Stimulated activated CD8-positive, alpha-beta memory T cell treated with anti-CD3 and anti-CD28 coated beads, Interleukin-2, amount 100 ng/mL, for 1 hour (primary cell): ENCODE measurements around the gene ADGRA3.

Experiments used
- DNase-seq, 2 donors: peaks; one replicate each; pipeline ENCODE4 v3.0.0-alpha.2; 2020; ENCODE audit warnings: low read depth in 2 of 2

Gene ADGRA3

DNA sequence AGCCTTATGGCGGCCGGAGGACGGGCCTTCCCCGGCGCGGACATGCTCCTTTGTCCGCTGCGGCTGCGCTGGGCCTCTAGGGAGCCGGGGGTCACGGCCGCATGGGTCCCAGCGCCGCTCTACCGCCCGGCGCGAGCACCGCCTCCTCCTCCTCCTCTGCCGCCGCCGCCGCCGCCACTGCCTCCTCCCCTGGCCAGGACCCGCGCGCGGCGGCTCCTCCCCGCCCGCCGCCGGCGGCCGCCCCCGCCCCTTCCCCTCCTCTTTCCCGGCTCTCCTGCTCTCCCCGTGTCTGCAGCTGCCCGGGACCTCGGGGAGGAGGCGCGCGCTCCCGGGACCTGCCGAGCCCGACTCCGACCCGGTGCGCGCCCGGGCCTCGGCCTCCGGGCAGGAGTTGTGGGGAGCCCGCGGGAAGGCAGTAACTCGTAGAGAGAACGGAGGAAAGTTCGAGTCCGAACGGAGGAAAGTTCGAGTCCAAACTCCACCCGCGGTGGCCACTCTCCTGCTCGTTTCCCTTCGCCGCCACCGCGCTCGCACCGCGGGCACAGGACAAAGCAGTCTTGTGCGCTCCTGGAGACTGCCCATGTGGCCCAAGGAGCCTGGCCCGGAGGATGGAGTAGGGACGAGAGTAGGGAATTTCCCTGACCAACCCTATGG is at the start of gene ADGRA3:
Gene ADGRA3, minus strand, starts transcription at position 179 of the 654 bp plus-strand sequence. CDS start 282 bp downstream, outside the sequence.
- no peak for DNase-seq

- DNase-seq: no peak
Observed at GRCh38 chr4:22556495-22556894, 40.6 kb upstream of the ADGRA3 start.

DNA sequence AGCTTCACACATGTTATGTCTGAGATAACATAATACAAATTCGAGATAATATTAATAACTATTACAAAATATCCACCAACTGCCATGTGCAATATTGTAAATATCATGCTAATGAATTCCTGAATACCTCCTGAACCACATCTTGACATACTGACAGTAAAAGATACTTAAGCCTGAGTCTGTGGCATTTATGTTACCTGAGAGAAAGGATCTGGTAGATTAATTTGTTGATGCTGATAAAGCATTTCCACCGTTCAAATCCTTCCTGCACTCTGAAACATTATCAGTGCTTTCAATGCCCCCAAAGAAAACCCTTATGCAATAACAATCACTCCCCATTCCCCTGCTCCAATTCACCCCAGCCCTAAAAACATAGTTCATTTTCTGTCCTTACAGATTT is 38.8 kb upstream of the ADGRA3 start:
- DNase-seq: no peak

- no peak for DNase-seq
Observed at GRCh38 chr4:22553560-22553959, 37.7 kb upstream of the ADGRA3 start.

- DNase-seq: no peak
Observed at GRCh38 chr4:22552812-22553211, 36.9 kb upstream of the ADGRA3 start.

DNA sequence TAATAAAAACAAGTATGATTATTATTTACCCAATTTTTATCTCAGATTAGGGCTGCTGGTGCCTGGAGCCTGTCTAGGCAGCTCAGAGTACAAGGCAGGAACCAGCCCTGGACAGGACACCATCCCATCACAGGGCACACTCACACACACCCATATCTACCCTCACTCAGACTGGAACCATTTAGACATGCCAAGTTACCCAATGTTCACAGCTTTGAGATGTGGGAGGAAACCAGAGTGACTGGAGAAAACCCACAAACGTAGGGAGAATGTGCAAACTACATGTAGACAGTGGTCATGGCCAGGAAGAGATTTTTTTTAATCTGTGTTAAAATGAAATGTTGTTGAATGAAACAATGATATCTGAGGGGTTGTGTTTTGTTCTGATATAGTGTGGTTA is 35.7 kb upstream of the ADGRA3 start:
- no peak for DNase-seq

GRCh38 chr4:22546299-22546698 is 30.4 kb upstream of the ADGRA3 start:
- DNase-seq: no peak

GRCh38 chr4:22539251-22539650 is 23.4 kb upstream of the ADGRA3 start:
- DNase-seq: no peak

GRCh38 chr4:22537864-22538263 is 22.0 kb upstream of the ADGRA3 start:
- no peak for DNase-seq

DNA sequence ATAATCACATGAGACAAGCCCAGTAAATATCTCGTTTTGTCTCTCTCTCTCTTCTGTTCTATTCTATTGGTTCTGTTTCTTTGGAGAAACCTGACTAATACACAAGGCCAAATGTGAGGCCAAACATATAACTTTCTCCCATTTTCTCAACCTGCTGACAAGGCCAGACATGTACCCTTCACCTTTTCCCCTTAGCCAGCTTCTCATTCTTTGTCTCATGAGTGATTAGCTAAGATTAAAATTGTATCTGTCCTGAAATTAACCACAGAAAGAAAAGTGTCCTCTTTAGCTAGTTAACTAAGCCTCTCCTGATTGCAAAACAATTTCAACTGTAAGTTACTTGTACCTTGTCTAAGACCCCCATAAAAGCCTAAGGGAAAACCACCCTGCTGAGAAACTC is 18.5 kb upstream of the ADGRA3 start:
- no peak for DNase-seq

DNA sequence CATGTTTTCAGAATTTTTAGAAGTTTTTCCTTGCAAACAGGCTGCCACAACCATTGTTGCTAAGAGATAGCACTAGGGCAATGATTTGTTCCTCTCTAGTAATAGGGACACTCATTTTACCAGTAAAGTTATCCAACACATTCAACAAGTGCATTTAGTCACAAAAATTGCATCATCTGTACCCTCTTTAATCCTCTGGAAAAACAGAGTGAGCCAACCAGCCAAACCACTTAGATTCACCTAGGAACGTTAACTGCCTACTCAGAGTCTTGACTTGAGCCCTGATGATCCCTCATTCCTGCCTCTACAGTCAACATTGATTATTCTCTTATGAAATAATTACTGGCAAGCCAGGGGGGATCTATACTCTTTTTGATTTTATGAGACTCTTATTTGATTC is 17.0 kb upstream of the ADGRA3 start:
- DNase-seq: no peak

DNA sequence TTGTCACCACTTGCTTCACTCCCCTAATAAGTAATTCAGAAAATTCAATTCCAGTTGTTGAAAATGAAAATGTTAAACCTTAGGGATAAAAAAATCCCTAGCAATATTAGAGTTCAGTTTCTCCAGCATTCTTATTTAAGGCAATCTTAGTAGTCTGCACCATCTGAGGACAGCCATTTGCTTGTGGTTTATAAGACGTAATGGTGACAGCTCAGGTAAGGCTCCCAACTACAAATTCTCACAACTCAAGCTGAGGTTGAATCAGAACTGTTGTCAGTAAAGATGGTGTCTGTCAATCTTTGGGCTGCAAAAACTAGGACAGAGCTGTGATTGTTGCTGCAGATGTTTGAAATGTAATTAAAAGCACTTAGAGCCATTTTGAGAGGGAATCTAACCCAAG is 16.3 kb upstream of the ADGRA3 start:
- DNase-seq: no peak

- DNase-seq: no peak
Observed at GRCh38 chr4:22531311-22532019, 15.6 kb upstream of the ADGRA3 start.

- no peak for DNase-seq
Observed at GRCh38 chr4:22524895-22525294, 9.0 kb upstream of the ADGRA3 start.

GRCh38 chr4:22522706-22523501 is 7.0 kb upstream of the ADGRA3 start:
- DNase-seq: no peak

DNA sequence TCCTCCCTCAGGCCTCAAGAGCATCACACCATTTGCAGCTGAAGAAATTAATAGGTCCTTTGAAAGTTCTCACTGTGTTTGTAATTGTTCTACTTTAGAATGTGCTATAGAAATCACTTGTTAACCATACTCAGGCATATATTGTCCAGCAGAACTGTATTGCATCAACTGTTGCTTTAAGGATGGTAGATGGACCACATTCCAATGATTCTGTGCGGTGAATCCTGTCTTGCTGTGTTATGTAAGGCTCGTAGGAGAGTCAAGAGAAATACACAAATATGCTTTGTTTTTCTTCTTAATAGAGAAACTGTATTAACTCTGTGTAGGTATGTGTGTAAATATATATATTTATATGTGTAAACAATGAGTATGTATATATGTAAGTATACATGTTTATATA is 6.3 kb upstream of the ADGRA3 start:
- DNase-seq: no peak

- no peak for DNase-seq
Observed at GRCh38 chr4:22521240-22521639, 5.4 kb upstream of the ADGRA3 start.

DNA sequence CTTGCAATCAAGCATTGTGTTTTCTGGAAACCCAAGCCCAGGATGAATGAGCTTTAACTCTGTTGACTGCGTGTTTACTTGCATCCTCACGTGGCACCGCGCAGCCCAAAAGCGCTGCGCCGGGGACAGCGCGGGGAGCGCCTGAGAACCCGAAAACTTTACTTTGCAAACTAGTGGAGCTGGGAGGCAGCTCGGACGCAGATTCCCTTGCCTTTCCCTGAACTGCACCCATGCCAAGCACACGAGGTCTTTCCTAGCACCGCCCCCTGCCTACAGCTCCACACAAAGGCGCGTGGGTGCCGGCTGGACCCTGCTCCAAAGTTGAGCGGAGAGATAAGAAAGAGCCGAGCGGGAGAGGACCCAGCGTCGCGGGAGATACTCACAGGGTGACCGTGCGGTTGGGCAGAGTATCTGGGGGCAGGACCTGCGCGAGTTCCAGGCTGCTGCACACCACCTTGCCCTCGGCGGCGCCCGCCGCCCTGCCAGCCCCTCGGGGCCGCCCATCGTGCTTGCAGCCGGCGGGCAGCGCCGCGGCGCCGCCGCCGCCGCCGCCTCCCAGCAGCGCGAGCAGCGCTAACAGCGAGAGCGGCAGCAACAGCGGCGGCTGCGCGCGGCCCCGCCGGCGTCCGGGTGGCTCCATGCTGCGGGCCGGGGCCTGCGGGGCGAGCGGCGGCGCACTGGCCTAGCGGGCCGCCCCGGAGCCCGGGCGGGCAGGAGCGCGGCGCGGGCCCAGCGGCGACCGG is 550 bp downstream of the ADGRA3 start:
- no peak for DNase-seq

GRCh38 chr4:22514481-22514880 is 1.4 kb downstream of the ADGRA3 start:
- no peak for DNase-seq

DNA sequence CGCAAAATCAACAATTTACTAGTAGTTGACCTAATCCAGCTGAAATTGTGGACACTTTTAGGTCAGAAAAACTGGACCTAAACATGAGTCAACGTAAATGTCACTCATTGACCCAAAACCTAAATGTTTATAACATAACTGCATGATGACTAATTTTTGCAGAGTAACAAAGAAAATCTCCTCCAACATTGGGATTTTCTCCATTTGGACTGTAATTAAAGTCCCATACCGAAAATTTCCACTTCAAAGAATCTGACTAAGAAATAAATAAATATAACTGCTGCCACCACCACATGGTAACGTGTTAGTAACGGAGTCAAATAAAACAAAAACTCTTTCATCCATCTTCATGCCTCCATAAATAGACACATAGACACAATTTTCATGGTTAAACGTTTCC is 1.9 kb downstream of the ADGRA3 start:
- no peak for DNase-seq

DNA sequence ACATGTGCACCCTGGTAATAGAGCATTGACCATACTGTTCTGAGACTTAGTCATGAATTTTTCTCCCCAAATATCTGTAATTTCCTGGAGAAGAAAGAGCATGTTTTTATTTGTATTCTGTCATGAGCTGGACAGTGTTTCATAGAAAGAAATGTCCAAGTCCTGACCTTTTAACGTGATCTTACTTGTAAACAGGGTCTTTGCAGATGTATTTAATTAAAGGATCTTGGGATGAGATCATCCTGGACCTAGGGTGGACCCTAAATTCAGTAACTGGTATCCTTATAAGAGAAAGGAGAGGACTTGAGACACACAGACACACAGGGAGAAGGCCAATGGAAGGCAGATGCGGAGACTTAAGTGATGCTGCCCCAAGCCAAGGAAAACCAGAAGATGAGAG is 3.6 kb downstream of the ADGRA3 start:
- DNase-seq: no peak

DNA sequence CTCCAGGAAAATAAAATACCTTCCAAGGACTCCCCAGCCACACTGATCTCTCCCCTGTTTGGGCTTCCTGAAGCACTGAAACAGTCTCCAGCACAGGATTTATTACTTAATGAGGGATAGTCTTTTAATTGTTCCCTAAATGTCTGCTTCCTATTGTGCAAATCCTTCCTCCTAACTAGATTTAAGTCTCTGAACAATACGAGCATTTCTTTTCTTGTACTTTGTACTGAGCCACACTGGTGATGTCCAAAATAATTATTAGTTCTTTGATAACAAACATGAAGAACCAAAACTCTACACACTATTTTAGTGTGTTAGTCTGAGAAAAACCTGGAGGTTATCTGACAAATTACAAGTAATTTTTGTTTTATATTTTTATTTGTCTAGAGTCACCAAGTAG is 5.1 kb downstream of the ADGRA3 start:
- DNase-seq: no peak
